T-helper 22 cell (primary cell): ENCODE data around the gene C19orf85.

Source experiments
- DNase-seq: peaks from one replicate; pipeline ENCODE4 v3.0.0-alpha.2; 2020; ENCODE audit warnings: low read depth

Gene C19orf85

GRCh38 chr19:55440411-55441105, 24.0 kb downstream of the C19orf85 start:
- no peak for DNase-seq

- DNase-seq = no peak
These were observed 25.5 kb downstream of the C19orf85 start for GRCh38 chr19:55439052-55439451.

GRCh38 chr19:55437410-55437809, 27.1 kb downstream of the C19orf85 start:
- no peak for DNase-seq

GRCh38 chr19:55436847-55437246, 27.7 kb downstream of the C19orf85 start:
- DNase-seq = no peak

GRCh38 chr19:55435020-55435419, 29.5 kb downstream of the C19orf85 start:
- DNase-seq = no peak

GRCh38 chr19:55434356-55434919, 30.1 kb downstream of the C19orf85 start:
- DNase-seq = no peak

- no peak for DNase-seq
These were observed 31.3 kb downstream of the C19orf85 start for GRCh38 chr19:55433292-55433691.

GRCh38 chr19:55432241-55432959, 32.2 kb downstream of the C19orf85 start:
- DNase-seq = no peak

GRCh38 chr19:55431183-55431582, 33.4 kb downstream of the C19orf85 start:
- no peak for DNase-seq

- no peak for DNase-seq
These were observed 38.5 kb downstream of the C19orf85 start for GRCh38 chr19:55426042-55426441.

- no peak for DNase-seq
These were observed 40.0 kb downstream of the C19orf85 start for GRCh38 chr19:55424518-55424917.

GRCh38 chr19:55423225-55424005, 41.1 kb downstream of the C19orf85 start:
- no peak for DNase-seq

GRCh38 chr19:55421281-55421680, 43.3 kb downstream of the C19orf85 start:
- DNase-seq = peak; percentile 34

GRCh38 chr19:55419624-55420236, 44.8 kb downstream of the C19orf85 start:
- no peak for DNase-seq

GRCh38 chr19:55419103-55419502, 45.4 kb downstream of the C19orf85 start:
- DNase-seq = no peak

- DNase-seq = no peak
These were observed 46.4 kb downstream of the C19orf85 start for GRCh38 chr19:55418185-55418584.
